ENCODE measurements around the gene BIRC6.

DNA sequence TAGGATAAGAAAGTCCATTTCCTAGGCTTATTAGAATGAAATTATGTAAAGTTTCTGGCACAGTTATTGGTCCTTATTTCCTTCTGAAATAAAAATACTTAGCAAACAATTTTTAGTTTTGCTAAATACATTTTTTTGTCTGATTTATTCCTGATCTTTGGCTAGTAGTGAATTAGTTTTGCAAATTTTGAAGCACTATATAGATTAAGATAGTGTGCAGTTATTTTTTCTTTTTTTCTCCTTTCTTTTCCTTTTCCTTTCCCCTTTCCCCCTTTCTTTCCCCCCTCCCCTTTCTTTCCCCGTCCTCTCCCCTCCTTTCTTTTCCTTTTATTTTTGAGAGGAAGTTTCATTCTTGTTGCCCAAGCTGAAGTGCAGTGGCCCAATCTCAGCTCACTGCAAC lies 59.7 kb downstream of the BIRC6 start:
- TF ChIP-seq, protein P1, sequence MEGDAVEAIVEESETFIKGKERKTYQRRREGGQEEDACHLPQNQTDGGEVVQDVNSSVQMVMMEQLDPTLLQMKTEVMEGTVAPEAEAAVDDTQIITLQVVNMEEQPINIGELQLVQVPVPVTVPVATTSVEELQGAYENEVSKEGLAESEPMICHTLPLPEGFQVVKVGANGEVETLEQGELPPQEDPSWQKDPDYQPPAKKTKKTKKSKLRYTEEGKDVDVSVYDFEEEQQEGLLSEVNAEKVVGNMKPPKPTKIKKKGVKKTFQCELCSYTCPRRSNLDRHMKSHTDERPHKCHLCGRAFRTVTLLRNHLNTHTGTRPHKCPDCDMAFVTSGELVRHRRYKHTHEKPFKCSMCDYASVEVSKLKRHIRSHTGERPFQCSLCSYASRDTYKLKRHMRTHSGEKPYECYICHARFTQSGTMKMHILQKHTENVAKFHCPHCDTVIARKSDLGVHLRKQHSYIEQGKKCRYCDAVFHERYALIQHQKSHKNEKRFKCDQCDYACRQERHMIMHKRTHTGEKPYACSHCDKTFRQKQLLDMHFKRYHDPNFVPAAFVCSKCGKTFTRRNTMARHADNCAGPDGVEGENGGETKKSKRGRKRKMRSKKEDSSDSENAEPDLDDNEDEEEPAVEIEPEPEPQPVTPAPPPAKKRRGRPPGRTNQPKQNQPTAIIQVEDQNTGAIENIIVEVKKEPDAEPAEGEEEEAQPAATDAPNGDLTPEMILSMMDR (conservative IDR thresholded peaks at IDR 0.05; ENCODE audit: low read length), result no peak
- no peak for TF ChIP-seq EZH2phosphoT487 (IDR thresholded peaks at IDR 0.05; ENCODE audit: borderline replicate concordance)
